Astrocyte of the spinal cord (primary cell): Measurements from ENCODE around the gene ZNF286A.
A peak's percentile ranks its signal among the peaks of the same experiment; 100 is the strongest.
"Not testable (repeated sequence)": the region's sequence is repeated elsewhere in the genome, so short reads cannot be mapped to it uniquely, and the experiment has no call there.

Experiments used
- DNase-seq: peaks from one replicate; pipeline ENCODE4 v3.0.0; 2011; ENCODE audit warnings: low read depth, low spot score
- H3K4me3 ChIP-seq: 2 replicates; pipeline ENCODE4 v1.5.1; 2011; ENCODE audit warnings: low read depth, mild to moderate bottlenecking, low read length, moderate library complexity
- CTCF ChIP-seq: IDR thresholded peaks from 2 replicates; pipeline ENCODE4 v1.5.1; 2012; ENCODE audit warnings: low read depth, mild to moderate bottlenecking, low read length, inconsistent platforms
- in situ Hi-C: cut with HindIII; loops from 2 replicates; pipeline ENCODE4 v1.10.0; 2017; ENCODE audit warnings: low sequenced_read_pairs

Gene ZNF286A

GRCh38 chr17:15699413-15699924, at the start of gene ZNF286A:
TSS of gene ZNF286A (plus strand) at chr17:15699752. CDS start at chr17:15700330, 578 bp downstream.
- DNase-seq: peak; percentile 99
- in situ Hi-C loops: not testable (repeated sequence)
- H3K4me3 ChIP-seq: peak within 1 kb of the TSS; percentile 54

- in situ Hi-C loops: no loop called here
- TF ChIP-seq CTCF: no peak
- DNase-seq: peak; percentile 41
- peak overlapping the region; percentile 86 for H3K4me3 ChIP-seq
Measured at GRCh38 chr17:15649861-15650421, 49.6 kb upstream of the ZNF286A start.

- TF ChIP-seq CTCF: no peak
- no peak for DNase-seq
- in situ Hi-C loops: no loop called here
- H3K4me3 ChIP-seq: peak overlapping the region; percentile 86
Measured at GRCh38 chr17:15650741-15651582, 48.6 kb upstream of the ZNF286A start.

- peak; percentile 99 for DNase-seq
- H3K4me3 ChIP-seq: peak overlapping the region; percentile 86
- no peak for TF ChIP-seq CTCF
- in situ Hi-C loops: no loop called here
Measured at GRCh38 chr17:15651583-15652110, 47.9 kb upstream of the ZNF286A start.

- TF ChIP-seq CTCF: no peak
- in situ Hi-C loops: no loop called here
- DNase-seq: no peak
- no peak overlapping the region for H3K4me3 ChIP-seq
Measured at GRCh38 chr17:15652960-15653359, 46.6 kb upstream of the ZNF286A start.

GRCh38 chr17:15654401-15654800, 45.2 kb upstream of the ZNF286A start:
- DNase-seq, in situ Hi-C loops, H3K4me3 ChIP-seq: not testable (repeated sequence)

GRCh38 chr17:15654886-15655561, 44.5 kb upstream of the ZNF286A start:
- in situ Hi-C loops: no loop called here
- DNase-seq: no peak

More at GRCh38 chr17:15654886-15655561, 44.5 kb upstream of the ZNF286A start:
- no peak for TF ChIP-seq CTCF
- no peak overlapping the region for H3K4me3 ChIP-seq
